CD1c-positive myeloid dendritic cell (primary cell): ENCODE results near the gene BSCL2.
"Not testable (repeated sequence)": the region's sequence is repeated elsewhere in the genome, so short reads cannot be mapped to it uniquely, and the experiment has no call there.

Source experiments
- DNase-seq: peaks from one replicate; pipeline ENCODE4 v3.0.0-alpha.2; 2016; ENCODE audit errors: extremely low spot score

The BSCL2 gene

DNA sequence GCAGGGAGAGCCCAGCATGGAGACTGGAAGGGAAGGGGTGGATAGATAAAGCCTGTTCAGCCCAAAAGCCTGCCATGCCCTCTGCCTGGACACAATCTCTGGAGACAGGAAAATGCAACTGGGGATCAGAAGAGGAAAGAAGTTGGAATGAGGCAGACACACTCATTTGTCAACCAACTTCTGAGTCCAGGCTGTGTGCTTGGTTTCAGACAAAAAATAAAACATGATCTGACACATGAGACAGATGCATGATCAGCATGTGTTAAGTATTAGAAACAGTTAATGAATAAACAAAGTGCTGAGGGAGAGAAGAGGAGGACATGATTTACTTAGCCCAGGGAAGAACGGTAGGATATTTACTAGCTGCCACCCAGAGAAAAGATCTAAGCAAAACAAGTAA, 18.7 kb downstream of the BSCL2 start:
- no peak for DNase-seq

DNA sequence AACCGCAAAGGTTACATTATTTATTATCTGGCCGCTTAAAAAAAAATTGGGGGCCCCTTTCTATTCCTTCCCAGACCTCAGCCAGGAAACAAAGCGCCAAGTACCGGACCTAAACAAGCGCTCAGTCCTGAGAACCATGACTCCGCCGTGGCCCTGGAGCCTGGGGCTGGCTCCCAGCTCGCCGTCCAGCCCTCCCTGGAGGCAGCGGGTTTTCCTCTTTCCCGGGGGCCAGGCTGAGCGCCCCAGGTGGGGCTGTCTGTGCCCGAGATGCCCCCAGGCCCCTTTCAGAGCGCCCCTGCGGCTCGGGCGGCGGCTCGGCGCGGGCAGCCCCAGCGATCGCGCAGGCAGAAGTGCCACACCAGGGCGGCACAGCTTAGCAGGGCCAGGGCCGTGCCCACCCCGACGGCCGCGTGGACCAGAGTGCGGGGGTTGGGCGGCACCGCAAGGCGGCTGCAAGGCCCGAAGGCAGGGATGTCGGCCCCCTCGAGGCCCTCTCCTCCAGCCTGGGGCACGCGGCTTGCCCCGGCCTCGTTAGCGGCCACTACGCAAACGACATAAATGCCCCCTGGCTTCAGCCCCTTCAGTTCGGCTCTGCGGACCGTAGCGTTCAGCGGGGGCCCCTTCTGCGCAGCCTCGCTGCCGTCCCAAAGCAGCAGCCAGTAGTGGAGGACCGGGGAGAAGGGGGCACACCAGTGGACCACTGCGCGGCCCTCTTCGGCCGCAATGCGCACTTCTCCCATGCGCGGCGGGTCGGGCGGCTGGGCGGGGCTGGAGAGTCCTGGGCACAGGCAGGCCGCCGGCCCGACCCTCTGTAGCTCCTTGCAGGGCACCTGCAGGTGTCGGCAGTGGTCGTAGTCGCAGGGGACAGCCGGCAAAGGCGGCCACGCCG, 19.5 kb downstream of the BSCL2 start:
- DNase-seq: no peak

DNA sequence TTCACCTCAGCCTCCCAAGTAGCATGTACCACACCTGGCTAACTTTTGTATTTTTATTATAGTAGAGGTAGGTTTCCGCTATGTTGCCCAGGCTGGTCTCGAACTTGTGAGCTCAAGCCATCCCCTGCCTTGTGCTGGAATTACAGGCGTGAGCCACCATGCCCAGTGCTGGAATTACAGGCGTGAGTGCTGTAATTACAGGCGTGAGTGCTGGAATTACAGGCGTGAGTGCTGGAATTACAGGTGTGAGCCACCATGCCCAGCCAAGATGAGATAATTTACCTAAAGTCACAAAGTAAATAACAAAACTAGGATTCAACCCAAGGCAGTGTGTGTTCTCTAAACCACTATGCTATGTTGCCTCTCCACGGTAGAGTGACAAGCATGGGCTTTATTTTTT, 24.7 kb downstream of the BSCL2 start:
- no peak for DNase-seq

DNA sequence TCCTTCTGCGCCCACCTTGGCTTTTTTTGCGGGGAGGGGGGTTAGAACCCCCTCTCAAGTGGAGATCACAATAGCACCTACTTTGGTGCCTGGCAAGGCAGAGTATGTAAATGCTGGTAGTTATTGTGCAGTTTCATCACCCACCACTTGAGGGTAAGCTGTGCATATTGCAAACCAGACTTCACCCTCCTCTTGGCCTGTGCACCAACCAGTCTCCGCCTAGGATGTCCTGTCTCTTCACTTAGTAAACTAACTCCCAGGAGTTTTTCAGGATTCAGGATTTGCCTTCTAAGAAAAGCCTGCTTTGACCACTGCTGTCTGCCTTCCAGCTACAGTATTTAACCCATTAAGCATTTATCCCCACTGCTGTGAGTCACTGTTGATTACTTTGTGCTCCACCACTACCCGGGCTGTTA, 26.4 kb downstream of the BSCL2 start:
- DNase-seq: peak; percentile 64

DNA sequence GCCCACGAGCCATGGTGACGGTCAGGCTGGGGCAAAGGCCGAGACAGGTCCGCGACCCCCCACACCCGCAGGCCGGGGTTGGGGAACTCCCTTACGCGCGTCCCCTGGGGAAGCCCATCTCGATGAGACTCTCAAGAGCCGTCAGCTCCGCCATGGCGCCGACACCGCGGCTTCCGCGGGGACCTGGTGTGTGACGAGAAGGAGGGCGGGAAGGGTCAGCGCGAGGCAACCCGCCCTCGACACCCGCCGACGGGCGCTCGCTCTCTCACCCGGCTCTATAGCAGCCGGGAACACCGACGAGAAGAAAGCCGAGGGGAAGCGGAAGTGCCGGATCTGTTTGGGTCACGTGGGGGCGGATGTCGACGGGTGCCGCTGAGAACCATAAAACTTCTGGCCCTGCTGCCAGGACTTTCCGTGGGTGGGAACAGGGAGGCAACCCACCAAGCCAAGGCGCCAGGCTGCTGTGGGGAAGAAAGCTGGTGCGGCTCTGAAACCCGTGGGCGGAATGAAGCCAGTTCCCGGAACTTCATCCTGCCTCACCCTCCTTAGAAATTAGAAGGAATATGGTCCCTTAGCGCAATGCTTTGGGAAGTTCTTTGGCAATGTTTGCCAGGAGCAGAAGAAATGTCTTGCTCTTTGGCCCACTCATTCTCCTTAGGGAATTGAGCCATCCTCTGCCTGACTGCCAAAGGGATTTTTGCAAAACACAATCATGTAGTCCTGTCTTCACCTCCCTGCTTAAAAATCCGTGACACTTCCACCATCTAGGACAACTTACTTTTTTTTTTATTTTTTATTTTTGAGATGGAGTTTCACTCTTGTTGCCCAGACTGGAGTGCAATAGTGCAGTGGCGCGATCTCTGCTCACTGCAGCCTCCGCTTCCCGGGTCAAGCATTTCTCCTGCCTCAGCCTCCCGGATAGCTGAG, 28.2 kb downstream of the BSCL2 start, which contains the start of gene UBXN1:
UBXN1 (minus strand) TSS at position 304 of the 927 bp plus-strand sequence; CDS start at position 154, 150 bp downstream.
- peak; percentile 98 for DNase-seq

- no peak for DNase-seq
Measured at GRCh38 chr11:62678433-62678769, 28.8 kb downstream of the BSCL2 start.

DNA sequence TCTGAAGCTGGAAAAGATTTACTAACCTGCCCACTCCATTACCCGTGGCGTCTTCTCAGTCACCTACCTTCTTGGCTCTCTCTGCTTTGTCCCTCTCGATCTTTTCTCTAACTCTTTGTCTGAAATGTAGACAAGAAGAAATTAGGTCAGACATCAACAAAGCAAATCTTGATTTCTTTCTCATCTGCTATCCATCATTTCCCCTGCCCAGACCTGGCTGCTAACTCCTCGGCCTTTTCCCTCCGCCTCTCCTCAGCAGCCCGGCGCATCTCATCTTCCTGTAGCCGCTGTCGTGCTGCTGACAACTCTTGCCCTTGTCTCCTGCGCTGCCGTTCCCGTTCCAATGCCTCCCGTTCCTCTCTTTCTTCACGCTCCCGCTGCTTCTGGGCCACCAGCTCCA, 29.5 kb downstream of the BSCL2 start:
- DNase-seq: no peak

GRCh38 chr11:62677156-62677555, 30.1 kb downstream of the BSCL2 start:
- DNase-seq: no peak

GRCh38 chr11:62676698-62677097, 30.5 kb downstream of the BSCL2 start:
- DNase-seq: no peak

DNA sequence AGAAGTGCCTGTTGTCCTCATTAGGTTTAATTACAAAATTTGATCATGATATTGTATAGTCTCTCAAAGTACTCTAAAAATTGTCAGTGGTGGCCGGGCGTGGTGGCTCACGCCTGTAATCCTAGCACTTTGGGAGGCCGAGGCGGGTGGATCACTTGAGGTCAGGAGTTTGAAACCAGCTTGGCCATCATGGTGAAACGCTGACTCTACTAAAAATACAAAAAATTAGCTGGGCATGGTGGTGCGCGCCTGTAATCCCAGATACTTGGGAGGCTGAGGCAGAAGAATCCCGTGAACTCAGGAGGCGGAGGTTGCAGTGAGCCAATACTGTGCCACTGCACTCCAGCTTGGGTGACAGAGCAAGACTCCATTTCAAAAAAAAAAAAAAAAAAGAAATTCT, 31.8 kb downstream of the BSCL2 start:
- DNase-seq: not testable (repeated sequence)

DNA sequence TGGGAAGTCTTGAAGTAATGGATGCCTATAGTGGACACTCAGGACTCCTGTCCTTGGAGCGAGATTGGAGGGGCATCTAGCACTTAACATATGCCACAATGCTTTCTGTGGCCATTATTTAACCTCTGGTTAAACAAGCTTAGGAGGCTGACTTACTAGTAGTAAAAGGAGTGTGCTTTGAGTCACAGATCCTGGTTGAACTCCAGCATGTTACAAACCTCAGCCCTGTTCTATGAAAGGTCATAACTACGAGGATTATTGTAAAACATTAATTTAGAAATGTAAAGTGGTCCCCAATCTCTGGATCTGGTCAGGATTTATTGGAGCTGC, 34.1 kb downstream of the BSCL2 start:
- DNase-seq: no peak

GRCh38 chr11:62671608-62672389, 35.4 kb downstream of the BSCL2 start, which contains the start of the genes LBHD1 and UQCC3:
LBHD1 (minus strand) TSS chr11:62672267; CDS start chr11:62670031, 2,236 bp downstream.
UQCC3 (plus strand) TSS chr11:62671673; CDS start chr11:62671746, 73 bp downstream.
- peak; percentile 89 for DNase-seq

DNA sequence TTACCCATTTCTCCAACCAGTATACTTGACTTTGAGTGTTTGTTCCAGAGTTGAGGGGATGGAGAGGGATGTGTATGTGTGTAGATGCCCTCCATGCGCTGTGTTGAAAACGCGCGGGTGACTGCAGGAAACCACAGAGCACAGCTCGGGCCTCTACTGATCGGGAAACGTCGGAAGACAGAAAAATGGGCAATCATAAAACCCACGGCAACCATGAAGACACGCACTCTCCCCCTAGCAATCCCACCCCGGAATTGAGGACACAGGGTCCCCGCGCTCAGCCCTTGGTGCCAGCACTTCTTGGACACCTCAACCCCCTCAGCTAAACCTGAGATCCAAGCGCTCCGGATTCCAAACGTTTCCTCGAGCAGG, 36.0 kb downstream of the BSCL2 start:
- no peak for DNase-seq

DNA sequence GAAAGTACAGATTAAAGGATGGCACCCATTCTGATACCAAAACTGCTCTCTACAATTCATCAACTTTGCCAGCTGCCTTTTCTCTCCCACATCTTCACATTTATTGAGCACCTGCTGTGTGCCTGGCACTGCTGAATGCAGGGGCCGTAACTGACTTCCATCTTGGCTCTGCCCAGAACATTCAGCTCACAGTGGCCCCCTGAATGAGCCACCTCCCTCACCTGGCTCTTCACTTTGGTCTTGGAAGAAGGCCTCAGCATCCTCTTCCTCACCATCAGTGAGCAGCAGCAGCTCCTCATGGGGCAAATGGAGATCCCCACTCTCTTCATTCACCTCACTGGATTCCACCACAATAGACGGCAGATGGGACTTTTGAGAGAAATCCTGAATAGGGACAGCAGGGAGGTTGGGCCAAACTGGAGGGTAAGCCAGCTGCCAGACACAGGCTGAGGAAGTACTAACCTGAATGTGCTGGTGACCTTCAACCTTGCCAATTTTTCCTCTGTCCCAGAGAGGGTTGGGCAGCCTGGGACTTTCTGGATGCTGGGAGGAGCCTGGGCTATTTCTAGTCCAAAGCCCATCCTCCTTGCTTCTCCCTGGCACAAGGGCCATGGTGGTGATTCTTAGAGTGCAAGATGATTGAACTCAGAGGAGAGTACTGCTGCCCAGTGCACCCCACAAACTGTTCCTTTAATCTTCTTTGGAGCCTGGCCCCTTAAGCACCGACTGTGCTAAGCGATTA, 37.6 kb downstream of the BSCL2 start:
- DNase-seq: no peak

DNA sequence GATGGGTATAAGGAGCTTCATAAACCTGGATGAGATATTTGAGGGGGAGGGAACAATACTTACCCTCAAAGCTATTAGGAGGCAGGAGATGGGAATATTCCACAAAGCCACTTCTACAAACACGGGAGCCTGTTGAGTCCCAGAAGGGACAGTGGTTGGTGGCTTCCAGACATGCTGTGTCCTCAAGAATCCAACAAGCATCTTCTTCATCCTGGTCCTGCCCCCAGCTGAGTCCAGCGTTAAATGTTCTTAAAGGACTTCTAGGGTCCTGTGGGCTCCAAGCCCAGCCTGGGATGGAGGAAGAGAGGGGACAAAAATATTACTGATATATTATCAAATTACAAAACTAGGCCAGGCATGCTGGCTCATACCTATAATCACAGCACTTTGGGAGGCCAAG, 39.8 kb downstream of the BSCL2 start:
- no peak for DNase-seq

DNA sequence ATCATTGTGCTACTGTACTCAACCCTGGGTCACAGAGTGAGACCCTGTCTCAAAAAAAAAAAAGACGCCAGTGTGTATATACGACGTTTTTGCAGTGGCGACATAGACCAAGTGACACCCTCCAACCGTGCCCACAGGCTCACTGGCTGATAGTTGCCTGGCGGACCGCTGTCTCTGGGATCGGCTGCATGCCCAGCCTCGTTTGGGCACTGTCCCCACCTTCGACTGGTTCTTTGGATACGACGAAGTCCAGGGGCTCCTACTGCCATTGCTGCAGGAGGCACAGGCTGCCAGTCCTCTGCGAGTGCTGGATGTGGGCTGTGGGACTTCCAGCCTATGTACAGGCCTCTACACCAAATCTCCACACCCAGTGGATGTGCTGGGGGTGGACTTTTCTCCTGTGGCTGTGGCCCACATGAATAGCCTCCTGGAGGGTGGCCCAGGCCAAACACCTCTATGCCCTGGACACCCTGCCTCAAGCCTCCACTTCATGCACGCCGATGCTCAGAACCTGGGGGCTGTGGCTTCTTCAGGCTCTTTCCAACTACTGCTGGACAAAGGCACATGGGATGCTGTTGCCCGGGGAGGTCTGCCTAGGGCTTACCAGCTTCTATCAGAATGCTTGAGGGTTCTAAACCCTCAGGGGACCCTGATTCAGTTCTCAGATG, 40.8 kb downstream of the BSCL2 start:
- DNase-seq: no peak

- DNase-seq: peak; percentile 61
Measured at GRCh38 chr11:62665599-62666258, 41.5 kb downstream of the BSCL2 start.

- peak; percentile 97 for DNase-seq
Measured at GRCh38 chr11:62665075-62665598, 42.1 kb downstream of the BSCL2 start, which contains the start of the genes C11orf98 and CSKMT. C11orf98 (minus strand) TSS chr11:62665210; CDS start chr11:62665169, 41 bp downstream. CSKMT (plus strand) TSS chr11:62665312; CDS start chr11:62665880, 568 bp downstream.

- peak; percentile 49 for DNase-seq
Measured at GRCh38 chr11:62664405-62665074, 42.7 kb downstream of the BSCL2 start.
